COR-L47 (cell line): ENCODE measurements around the gene FGD1.
A peak's percentile ranks its signal among the peaks of the same experiment; 100 is the strongest.
"Not testable (repeated sequence)": the region's sequence is repeated elsewhere in the genome, so short reads cannot be mapped to it uniquely, and the experiment has no call there.

Source experiments
- DNase-seq: peaks from one replicate; lab custom pipeline; 2025; lab: John Stamatoyannopoulos, UW

Gene FGD1

DNA sequence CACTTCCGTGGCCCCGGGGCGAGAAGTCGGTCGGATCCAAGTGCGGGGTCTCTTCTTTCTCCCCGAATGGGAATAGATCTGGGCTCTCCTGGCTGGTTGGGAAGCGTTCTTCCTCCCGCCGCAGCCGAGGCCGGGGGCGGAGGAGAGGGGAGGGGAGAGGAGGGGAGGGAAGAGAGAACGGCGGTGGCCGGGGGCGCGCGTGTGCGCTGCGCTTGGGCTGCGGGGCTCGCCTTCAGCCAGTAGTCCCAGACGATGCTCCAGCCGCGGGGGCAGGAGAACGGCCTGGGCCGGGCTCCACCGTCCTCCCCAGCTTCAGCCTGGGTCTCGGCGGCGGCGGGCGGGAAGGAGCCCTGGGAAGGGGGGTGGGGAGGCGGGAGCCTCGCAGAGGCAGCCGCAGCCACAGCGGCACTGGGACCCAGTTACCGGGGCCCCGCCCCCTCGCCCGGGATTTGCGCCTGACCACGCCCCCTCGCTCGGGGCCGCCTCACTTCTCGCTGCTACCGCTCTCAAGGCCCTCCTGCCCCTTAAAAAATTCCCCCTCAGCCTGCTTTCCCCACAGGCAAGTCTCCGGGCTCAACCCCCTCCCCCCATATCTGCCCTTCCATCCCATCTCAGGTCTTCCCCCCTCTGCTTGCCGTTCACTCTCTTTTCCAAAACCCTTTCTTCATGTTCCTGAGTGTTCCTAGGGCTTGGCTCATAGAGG, at the start of gene FGD1:
Gene FGD1 (minus strand): TSS at position 421 of the 703 bp plus-strand sequence. CDS start 802 bp downstream, outside the sequence.
- peak; percentile 17 for DNase-seq

DNA sequence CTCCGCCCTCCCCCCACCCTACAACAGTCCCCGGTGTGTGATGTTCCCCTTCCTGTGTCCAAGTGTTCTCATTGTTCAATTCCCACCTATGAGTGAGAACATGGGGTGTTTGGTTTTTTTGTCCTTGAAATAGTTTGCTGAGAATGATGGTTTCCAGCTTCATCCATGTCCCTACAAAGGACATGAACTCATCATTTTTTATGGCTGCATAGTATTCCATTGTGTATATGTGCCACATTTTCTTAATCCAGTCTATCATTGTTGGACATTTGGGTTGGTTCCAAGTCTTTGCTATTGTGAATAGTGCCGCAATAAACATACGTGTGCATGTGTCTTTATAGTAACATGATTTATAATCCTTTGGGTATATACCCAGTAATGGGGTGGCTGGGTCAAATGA, 46.2 kb upstream of the FGD1 start:
- DNase-seq: not testable (repeated sequence)

DNA sequence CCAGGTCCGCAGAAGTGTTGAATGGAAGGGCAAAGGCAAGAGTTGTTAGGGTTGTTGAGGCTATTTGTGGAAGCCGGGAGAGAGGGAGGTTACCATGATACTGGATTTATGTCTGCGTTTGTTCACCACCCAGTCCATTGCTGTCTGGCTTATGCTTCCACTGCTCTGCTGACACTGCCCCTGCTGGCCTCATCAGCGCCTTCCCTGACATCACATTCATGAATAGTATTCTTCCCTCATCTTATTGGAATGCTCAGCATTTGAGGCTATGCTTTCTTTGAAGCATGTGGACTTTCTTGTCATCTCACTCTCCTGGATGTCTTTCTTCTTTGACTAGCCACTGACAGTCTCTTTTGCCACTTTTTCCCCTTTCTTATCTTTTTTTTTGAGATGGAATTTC, 44.3 kb upstream of the FGD1 start:
- no peak for DNase-seq

DNA sequence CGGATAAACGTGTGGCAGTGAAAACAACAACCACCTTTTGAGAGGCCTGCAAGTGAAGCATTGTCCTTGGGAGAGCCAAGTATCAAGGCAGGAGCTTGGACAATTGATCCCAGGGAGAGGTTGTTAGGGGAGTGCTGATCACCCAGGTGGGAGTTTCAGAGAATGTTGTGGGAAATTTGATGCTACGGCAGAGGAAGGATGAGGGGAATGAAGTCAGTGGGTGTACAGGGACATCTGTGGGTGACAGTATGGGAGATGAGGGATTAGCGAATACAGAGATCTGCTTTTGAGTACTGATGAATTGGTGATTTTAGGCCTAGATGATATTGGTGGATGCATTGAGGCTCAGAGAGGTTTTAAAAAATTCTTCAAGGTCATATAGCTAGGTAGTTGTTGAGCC, 38.2 kb upstream of the FGD1 start:
- DNase-seq: no peak

DNA sequence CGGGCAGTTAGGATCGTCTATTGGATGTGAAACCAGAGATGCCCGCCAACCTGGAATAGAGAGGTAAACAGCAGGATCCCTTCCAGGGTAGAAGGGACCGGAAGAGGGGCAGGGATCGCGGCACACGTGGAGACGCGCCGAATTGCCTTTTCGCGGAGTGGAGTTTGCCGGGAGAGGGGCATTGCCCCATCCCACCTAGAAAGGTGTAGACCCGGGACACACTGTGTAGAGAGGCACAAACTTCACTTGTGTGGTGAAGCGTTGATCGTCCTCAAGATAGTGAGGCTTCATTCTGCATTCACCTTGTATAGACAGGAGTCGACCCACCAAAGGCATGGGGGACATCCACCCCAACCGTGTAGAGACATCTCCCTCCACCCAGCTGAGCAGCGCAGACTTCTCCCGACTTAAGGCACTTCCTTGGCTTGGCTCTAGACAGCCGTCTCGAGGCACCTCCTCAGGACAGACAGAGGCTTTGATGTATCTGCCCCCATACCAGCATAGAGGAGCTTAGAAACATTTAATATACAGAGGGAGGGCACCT, 34.4 kb upstream of the FGD1 start:
- no peak for DNase-seq

DNA sequence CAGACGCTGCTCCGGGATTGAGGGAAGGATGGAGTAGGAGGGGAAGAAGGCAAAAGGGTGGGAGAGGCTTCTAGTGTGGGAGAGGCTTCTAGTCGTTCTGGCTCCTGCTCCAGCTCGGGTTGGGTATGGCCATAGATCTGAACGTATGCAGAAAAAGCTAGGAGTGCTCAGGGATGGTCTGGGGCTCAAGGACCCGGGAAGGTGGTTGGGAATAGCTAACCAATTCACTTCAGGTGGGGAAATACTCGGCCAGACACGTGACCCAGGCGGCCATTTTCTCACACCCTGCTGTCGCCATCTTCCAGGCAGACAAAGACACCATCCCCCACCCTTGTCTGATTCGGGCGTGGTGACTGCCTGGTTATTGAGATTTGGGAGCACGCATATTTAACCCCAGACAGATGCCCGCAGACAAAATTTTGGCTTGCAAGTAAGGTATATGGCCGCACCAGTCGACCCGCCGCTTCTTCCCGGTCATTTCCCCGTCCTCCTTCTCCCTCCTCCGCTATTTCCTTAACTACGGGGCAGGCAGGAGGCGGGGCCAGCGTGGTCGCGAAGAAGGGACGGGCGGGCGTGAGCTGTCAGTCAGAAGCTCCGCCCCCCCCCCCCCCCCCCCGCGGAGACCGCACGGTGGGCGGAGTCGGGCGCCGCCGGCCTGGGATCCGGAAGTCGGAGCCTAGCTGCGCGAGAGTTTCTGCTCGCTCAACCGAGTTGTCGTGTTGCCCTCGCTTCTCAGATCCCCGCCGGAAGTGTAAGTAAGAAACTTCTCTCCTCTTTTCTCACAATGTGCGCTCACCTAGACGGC, 33.7 kb upstream of the FGD1 start, which contains the start of gene GNL3L:
Gene GNL3L (plus strand): TSS at position 668 of the 805 bp plus-strand sequence. CDS start 2,348 bp downstream, outside the sequence.
- peak; percentile 74 for DNase-seq

DNA sequence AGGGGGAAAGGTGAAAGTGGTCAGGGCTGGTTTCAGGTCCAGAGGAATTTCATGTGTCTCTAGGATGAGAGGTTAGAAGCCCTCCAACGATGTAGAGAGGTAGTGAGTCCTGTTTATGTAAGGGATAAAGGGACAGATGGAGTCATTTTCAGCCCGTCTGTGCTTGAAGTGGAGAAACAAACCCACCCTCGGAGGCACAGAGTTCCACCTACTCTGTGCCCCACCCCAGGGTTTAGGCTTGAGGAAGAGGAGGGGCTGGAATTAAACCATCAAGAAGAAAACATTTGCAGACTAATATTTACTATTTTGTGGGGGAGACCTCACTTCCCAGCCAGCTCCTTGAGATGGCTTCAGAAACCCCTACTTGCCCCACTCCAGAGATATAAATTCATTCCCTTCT, 33.1 kb upstream of the FGD1 start:
- no peak for DNase-seq

DNA sequence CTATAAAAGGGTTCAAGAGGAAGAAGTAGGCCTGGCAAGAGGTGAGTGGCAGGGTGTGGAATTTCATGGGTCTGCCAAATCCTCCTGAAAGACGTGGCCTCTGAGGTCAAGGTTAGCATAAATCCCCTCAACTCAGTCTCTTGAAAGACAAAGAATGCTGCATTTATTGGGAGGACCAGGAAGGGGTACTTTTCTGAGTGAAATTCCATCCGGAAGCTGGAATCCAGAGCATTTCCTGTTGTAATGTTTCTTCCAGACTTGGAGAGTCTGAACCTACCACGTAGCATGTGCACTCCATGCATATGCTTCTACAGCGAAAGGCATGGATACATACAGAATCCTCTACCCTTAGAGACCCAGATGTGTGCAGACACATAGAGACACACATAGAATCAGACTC, 13.4 kb upstream of the FGD1 start:
- no peak for DNase-seq

DNA sequence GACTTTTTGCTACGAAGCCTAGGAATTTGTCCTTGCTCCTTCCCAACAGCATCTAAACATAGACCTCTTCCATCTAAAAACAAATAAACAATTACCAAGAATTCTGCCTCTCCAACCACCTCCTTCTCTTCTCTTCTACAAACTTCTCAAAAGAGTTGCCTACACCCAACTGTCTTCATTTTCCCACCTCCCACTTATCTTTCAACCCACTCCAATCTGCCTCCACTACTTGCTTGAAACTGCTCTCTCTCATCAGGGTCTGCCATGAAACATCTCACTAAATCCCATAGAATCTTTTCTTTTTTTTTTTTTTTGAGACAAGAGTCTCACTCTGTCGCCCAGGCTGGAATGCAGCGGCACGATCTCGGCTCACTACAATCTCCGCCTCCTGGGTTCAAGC, 902 bp upstream of the FGD1 start:
- no peak for DNase-seq

DNA sequence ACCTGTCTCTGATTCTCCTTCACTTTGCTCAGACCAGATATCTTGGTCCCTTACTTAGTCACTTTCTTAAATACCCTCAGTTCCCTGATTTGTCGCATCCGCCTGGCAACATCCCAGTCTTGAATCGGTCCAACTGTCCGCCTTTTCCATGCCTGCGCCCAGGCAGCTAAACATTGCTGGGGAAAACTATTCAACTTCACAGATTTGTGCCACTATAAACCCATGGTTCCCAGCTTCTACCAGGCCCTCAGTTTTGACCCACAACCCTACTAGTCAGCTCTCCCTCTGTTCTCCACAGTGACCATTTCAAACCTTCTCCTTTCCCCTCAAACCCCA, 451 bp upstream of the FGD1 start:
- DNase-seq: no peak

DNA sequence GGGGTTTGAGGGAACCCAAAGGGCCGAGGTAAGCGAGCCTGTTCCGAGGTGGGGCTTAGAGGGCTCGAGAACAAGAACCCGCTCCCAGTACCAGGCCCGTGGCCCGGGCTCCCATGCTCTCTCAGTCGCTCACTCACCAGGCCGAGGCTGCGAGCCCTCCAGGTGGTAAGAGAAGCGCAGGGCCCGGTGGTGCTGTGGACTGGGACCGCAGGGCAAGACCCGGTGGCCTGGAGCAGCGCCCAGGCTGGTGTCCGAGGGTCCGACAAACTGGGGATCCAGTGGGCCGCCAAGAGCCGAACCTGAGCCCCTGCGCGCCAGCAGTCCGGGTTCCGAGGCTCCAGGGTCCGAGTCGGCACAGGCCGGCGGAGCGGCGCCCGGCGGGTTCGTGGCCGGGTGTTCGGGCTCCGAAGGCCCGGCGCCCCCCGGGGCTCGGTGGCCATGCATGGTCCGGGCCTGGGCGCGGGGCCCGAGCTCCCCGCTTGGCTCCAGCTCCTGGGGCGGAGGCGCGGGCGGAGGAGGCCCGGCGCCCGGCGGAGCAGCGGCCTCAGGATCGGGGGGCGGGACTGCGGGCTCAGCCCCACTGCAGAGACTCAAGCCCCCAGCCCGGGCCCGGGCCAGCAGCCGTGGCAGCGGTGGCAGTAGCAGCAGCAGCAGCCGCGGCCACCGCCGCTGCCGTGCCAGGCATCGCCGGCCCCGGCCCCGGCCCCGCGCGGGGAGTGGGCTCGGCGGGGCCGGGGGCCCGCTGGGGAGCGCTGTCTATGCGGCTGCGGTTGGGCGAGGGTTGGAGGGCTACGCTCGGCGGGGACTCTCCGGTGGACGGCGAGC, 833 bp downstream of the FGD1 start:
- no peak for DNase-seq

DNA sequence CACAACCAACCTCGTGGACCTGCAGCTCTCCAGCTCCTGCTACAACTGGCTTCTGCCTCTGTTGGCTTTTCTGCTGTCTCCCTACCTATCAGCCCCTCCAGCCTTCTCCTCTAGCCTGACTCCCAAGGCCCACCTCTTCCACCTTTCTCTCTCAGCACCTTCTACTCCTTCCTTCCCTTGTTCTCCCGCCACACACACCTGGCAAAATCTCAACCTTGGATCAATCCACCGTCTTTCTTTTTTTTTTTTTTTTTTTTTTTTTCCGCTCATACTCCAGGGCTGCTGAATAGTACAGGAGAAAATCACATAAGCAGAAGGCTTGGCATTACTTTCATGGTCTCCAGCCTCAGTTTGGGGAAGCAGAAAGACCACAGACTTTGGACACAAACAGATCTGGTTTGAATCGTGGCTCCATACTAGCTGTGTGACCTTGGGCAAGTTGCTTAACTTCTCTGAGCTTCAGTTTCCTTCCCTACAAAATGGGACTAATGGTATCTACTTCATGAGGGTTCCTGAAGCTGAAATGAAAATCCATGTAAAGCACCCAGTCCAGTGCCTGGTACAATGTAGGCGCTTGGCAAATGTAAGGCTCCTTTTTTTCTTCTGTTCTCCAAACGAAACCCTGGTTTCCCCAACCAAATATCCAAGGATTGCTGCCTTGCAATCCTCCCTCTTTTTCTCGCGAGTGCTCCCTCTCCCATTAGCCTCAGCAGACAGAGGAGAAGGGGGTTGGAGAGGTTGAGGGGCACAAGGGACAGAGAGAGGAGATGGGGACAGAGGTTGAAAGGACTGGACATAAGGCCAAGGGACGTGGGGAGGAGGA, 1.7 kb downstream of the FGD1 start:
- no peak for DNase-seq

DNA sequence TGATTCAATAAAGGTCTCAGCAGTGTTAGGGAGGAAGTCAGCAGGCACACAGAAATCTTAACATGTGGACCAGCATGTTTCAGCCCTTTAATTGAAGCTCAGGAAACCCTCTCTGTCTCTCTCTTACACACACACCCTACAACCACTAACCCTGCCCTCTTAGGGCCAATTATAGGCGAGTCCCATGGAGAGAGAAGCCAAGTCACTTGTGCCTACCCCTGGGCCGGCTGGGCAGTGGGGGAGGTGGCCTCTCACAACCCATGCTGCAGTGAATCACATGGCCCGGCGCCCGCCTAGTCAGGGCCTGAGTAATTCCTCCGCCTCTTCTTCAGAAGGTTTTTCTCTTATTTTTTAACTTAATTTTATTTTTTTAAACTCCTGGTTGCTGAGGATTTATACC, 3.7 kb downstream of the FGD1 start:
- DNase-seq: no peak

DNA sequence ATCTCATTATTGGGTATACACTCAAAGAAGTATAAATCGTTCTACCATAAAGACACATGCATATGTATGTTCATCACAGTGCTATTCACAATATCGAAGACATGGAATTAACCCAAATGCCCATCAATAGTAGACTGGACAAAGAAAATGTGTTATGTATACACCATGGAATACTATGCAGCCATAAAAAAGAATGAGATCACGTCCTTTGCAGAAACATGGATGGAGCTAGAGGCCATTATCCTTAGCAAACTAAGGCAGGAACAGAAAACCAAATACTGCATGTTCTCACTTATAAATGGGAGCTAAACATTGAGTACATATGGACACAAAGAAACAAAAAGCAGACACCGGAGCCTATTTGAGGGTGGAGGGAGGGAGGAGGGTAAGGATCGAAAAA, 6.2 kb downstream of the FGD1 start:
- not testable (repeated sequence) for DNase-seq

DNA sequence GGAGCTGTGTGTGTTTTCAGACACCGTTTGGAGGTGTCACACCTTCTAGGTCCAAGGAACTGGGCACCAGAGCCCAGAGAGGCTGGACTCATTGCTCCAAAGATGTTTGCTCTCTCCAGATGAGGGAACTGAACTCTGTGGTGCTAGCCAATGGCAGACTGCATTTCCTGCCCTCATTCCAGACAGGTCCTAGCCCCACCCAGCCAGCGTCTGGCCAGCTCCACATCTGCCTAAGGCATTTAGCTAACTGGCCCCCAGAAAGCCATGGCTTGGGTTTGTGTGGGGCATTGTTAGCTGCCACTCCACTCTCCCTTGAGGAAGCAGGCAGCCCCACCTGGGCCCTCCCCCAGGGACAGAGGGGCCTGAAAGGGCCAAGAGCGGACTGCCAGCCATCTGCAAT, 11.4 kb downstream of the FGD1 start:
- DNase-seq: no peak

DNA sequence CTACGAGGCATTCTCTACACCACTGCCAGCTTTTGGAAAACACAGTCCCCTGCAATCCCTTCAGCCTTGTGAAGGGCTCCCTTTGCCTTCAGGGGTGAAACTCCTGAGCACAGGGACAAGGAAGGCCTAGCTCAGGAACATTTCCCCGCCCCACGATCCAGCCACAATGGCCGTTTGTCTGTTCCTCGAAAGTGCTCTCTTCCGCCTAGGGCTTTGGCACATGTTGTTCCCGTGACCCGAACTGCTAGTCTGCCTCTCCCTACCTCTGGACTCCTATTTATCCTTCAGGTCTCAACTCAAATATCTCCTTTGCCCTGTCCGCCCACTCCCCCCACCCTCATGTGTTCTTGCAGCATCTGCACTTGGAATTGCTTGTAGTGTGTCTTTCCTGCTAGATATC, 12.1 kb downstream of the FGD1 start:
- DNase-seq: no peak

DNA sequence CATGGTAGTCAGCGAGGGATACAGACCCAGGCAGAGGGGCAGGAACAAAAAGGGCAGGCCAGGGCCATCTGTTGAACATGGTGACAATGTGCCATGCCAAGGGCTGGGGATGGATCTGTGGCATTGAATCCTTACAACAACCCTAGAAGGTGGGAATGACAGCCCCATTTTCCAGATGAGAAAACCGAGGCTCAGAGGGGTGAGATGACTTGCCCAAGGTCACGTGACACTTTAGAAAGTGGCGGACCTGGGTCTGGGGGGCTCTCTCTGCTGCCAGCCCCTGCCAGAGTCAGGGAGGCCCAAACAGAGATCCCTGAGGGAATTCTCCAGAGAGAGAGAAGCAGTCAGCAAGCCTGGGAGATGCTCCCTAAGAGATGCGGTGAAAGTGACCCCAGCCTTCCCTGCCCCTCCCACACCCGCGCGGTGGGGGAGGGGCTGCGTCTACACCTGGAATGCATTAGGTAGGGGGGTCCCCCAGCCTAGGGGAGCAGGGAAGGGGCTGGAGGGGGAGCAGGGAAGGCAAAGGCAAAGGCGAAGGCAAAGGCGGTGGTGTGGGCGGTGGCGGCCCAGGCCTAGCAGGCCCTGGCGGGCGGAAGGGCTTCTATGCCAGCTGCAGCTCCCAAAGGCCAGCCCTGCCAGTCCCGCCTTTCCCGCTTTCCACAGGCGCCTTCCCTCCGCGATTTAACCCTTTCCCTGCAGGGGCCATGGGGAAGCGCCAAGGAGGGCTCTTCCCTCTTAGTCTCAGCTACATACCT, 13.0 kb downstream of the FGD1 start:
- no peak for DNase-seq

DNA sequence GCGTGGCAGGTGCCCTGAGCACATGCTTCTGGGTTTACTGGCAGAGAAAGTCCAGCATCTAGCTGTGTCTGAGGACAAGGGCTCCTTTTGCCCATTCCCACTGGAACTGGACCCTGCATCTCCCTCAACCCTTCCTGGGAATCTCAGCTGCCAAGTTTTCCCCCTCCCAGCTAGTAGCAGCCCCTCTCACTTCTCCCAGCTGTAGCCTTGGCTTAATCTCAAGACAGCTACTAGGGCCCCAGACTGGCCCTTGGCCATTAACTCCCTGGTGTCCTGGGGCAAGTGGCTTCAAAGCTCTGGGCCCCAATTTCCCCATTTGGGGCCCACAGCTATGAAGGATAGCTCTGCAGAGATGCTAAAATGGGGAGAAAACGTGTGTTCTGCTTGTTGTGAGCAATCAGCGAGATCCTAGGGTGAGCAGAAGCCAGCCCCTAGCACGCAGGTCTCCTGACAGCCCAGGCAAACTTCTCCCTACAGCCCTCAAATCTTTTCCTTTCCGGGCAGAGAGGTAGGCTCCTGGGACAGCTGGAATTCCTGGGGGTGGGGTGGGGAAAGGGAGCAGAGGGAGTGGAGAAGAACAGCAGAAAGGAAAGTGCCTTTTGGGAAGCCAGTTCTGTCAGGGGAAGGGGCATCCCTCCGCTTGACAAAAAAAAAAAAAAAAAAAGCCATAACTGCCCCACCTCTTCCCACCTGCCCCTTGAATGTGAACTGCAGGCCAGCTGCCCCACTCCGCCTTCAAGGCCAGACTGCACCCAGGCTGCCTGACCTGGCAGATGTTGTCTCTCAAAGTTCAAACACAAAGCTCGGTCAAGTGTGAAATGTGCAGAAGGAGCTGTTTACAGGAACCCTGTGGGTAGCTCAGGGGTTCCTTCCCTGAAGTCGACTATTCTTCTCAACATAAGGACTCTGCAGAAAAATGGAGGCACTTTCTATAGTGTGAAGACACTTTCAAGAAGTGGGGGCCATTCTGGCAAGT, 16.6 kb downstream of the FGD1 start:
- no peak for DNase-seq
